ENCODE results near the gene CRY1.
"Not testable (repeated sequence)": the region's sequence is repeated elsewhere in the genome, so short reads cannot be mapped to it uniquely, and the experiment has no call there.

CRY1 gene

GRCh38 chr12:107064243-107064642 is 29.1 kb downstream of the CRY1 start:
- DNase-seq (ENCODE audit: low read depth): no peak

DNA sequence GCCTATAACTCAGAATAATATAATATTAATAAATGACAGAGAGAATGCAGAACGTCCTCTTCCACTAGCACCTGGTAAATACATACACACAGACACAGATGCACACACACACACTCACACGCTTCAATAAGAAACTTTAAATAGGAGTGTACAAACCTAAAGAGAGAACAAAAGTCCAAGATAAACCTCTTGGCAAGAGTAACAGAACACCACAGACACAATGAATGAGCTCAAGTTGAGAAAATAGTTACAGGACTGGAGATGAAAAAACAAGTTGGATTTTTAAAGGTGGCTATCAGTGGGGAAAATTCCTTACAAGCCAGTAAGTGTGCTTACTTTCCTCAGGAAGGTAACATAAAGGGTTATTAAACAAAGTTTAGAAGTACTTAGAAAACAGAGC is 35.2 kb downstream of the CRY1 start:
- DNase-seq (ENCODE audit: low read depth): no peak

DNA sequence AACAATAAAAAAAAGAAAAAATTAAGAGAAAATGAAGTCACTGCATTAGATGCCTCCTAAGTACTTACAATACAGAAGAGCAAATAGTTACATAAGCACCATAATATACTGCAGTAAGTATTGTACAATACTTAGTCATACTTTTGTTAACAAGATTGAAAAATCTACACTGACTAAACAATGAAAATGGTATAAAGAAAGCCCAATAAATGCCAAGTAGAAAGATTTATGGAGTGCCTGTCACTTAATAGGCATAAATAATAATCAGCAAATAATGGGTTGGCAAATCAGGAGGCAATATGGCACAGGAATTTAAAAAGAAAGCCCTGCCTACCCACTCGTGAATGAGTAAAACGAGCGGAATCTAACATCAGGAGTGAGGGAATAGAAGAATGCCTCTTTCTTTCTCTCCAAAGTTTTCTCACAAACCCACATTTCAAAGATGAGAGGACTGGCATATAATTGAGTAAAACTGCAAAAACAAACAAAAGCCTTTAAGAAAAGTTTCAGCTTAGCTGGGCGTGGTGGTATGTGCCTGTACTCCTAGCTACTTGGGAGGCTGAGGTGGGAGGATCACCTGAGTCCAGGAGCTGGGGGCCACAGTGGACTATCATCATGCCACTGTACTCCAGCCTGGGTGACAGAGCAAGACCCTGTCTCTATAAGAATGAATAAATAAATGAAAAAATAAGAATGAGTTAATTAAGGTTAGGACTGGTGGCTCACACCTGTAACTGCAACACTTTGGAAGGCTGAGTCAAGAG is 36.1 kb downstream of the CRY1 start:
- no peak for DNase-seq (ENCODE audit: low read depth)

DNA sequence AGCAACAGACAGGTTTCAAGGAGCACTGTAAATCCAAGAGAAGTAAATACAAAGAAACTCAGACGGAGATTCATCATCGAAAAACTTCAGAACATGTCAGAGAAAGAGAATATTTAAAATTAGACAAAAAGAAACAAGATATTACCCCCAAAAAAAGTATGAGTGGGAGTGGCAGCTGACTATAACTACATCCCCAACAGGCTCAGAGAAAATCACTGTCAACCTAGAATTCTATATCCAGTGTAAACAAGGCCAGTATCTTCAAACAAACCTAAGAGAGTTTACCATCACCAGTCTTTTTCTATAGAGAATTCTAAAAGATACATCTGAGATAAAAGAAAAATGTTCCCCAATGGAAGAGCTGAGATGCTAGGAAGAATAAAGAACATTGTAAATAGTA is 39.6 kb downstream of the CRY1 start:
- DNase-seq (ENCODE audit: low read depth): no peak

DNA sequence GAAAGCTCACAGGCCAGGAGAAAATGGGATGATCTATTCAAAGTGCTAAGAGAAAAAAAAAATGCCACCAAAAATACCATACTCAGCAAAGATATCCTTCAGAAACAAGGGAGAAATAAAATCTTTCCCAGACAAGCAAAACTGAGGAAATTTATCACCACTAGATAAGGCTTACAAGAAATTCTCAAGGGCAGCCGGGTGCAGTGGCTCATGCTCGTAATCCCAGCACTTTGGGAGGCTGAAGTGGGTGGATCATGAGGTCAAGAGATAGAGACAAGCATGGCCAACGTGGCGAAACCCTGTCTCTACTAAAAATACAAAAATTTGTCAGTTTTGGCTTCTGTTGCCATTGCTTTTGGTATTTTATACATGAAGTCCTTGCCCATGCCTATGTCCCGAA is 48.2 kb downstream of the CRY1 start:
- DNase-seq (ENCODE audit: low read depth): no peak

DNA sequence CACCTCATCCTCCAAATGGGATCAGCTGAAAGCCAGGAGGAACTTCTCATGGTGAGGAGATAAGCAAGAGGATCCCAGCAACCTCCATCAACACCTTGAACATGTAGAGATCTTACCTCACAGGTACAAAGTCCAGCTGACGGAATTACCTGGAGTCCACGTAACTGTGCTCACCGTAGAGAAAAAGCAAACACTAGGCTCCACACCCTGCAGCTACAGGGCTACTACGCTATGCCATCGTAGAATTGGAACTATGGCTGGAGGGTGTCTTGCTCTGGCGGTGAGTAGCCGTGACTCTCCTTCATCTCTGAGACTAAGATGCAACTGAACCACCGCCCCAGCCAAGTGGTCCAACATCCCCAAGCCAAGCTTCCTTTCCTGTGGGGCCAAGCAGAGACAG is 50.5 kb downstream of the CRY1 start:
- no peak for DNase-seq (ENCODE audit: low read depth)

GRCh38 chr12:107035733-107036132 is 57.6 kb downstream of the CRY1 start:
- no peak for DNase-seq (ENCODE audit: low read depth)

GRCh38 chr12:107033758-107034739 is 59.3 kb downstream of the CRY1 start:
- DNase-seq (ENCODE audit: low read depth): no peak

DNA sequence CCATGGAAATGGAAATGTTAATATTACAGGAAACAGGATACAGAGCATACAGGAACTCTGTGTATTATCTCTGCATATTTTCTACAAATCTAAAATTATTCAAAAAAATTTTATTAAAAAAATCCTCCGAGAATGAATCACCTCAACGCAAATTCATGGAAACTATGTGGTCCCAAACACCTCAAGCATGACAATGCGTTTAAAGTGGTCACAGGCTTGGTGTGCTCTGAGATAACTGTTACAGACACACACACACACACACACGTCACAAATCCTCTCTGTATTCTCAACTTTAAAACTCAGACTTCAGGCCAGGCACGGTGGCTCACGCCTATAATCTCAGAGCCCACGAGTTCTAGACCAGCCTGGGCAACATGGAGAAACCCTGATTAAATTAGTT is 61.1 kb downstream of the CRY1 start:
- DNase-seq (ENCODE audit: low read depth): no peak

- no peak for DNase-seq (ENCODE audit: low read depth)
Observed at GRCh38 chr12:107031061-107031460, 62.3 kb downstream of the CRY1 start.

DNA sequence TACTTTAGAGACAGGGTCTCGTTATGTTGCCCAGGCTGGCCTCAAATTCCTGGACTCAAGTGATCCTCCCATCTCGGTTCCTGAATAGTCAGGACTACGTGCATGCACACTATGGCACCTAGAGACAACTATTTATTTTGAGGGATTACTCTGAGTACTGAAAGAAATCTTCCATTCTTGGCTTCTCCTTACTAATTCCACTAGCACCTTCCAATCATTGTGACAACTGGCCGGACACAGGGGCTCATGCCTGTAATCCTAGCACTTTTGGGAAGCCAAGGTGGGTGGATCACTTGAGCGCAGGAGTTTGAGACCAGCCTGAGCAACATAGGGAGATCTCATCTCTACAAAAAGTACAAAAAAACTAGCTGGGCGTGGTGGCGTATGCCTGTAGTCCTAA is 64.3 kb downstream of the CRY1 start:
- no peak for DNase-seq (ENCODE audit: low read depth)

GRCh38 chr12:107027636-107028053 is 65.7 kb downstream of the CRY1 start:
- peak; percentile 93 for DNase-seq (ENCODE audit: low read depth)

- no peak for DNase-seq (ENCODE audit: low read depth)
Observed at GRCh38 chr12:107026806-107027635, 66.3 kb downstream of the CRY1 start.

GRCh38 chr12:107026356-107026755 is 67.0 kb downstream of the CRY1 start:
- not testable (repeated sequence) for DNase-seq (ENCODE audit: low read depth)

DNA sequence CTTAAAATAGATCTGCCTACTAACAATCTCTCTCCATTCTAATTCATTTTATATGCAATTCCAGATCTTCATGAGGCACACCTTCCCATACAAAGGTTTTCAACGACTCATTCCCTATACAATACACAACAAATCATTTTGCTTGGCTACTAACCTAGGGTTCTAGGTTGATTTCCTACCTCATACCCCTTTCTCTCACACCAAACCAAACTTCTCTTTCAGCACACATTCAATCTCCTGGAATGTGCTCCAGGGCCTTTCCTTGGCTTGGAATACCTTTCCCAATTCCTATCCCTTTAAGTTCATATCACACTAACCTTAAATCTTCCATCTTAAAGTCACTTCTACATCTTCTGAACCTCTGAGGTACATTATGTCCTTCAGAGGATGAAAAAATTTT is 67.7 kb downstream of the CRY1 start:
- DNase-seq (ENCODE audit: low read depth): no peak

GRCh38 chr12:107019546-107019945 is 73.8 kb downstream of the CRY1 start:
- no peak for DNase-seq (ENCODE audit: low read depth)

- DNase-seq (ENCODE audit: low read depth): no peak
Observed at GRCh38 chr12:107017042-107017441, 76.3 kb downstream of the CRY1 start.

- no peak for DNase-seq (ENCODE audit: low read depth)
Observed at GRCh38 chr12:107014055-107014454, 79.3 kb downstream of the CRY1 start.

DNA sequence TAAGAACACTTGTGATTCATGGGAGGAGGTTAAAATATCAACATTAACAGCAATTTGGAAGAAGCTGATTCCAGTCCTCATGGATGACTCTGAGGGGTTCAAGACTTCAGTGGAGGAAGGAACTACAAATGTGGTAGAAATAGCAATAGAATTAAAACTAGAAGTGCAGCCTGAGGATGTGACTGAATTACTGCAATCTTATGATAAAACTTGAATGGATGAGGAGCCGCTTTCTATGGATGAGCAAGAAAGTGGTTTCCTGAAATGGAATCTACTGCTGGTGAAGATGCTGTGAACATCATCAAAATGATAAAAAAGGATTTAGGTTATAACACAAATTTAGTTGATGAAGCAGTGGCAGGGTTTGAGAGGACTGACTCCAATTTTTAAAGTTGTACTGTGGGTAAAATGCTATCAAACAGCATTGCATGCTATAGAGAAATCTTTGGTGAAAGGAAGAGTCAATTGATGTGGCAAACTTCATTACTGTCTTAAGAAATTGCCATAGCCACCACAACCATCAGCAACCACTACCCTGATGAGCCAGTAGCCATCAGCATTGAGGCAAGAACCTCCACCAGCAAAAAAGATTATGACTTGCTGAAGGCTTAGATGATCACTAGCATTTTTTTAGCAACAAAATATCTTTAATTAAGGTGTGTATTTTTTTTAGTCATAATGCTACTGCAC is 80.5 kb downstream of the CRY1 start:
- no peak for DNase-seq (ENCODE audit: low read depth)

DNA sequence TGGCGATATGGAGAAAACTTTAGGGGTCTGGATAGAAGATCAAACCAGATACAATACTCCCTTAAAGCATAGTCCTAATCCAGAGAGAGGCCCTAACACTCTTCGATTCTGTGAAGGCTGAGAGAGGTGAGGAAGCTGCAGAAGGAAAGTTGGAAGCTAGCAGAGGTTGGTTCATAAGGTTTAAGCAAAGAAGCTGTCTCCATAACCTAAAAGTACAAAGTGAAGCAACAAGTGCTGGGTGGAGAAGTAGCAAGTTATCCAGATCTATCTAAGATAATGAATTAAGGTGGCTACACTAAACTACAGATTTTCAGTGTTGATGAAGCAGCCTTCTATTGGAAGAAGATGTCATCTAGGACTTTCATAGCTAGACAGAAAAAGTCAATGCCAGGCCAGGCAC is 81.8 kb downstream of the CRY1 start:
- DNase-seq (ENCODE audit: low read depth): no peak

GRCh38 chr12:107007411-107007810 is 85.9 kb downstream of the CRY1 start:
- DNase-seq (ENCODE audit: low read depth): no peak

- DNase-seq (ENCODE audit: low read depth): not testable (repeated sequence)
Observed at GRCh38 chr12:107002665-107003064, 90.7 kb downstream of the CRY1 start.

All from stromal cell of bone marrow (primary cell).